Ishikawa (cell line): Measurements from ENCODE around the gene SMARCD3.

ENCODE experiments used
- CEBPB ChIP-seq: IDR thresholded peaks from 2 replicates; pipeline ENCODE4 v1.6.1; 2012
- CREB1 ChIP-seq: IDR thresholded peaks from 2 replicates; pipeline ENCODE4 v1.6.1; 2012; ENCODE audit warnings: low read depth
- EGR1 ChIP-seq: IDR thresholded peaks from 2 replicates; pipeline ENCODE4 v1.6.1; 2012
- EP300 ChIP-seq: IDR thresholded peaks from 2 replicates; pipeline ENCODE4 v1.6.1; 2012; ENCODE audit warnings: borderline replicate concordance
- FOXM1 ChIP-seq: IDR thresholded peaks from 2 replicates; pipeline ENCODE4 v1.6.1; 2012; ENCODE audit warnings: low read depth, borderline replicate concordance
- MAX ChIP-seq: IDR thresholded peaks from 2 replicates; pipeline ENCODE4 v1.6.1; 2012
- NFIC ChIP-seq: IDR thresholded peaks from 2 replicates; pipeline ENCODE4 v1.6.1; 2012
- RAD21 ChIP-seq: IDR thresholded peaks from 2 replicates; pipeline ENCODE4 v1.6.1; 2012; ENCODE audit warnings: low read depth
- REST ChIP-seq: IDR thresholded peaks from 2 replicates; pipeline ENCODE4 v1.6.1; 2012; ENCODE audit warnings: low read depth, mild to moderate bottlenecking
- TAF1 ChIP-seq: IDR thresholded peaks from 2 replicates; pipeline ENCODE4 v1.6.1; 2012; ENCODE audit warnings: low read depth, mild to moderate bottlenecking
- TCF12 ChIP-seq: IDR thresholded peaks from 2 replicates; pipeline ENCODE4 v1.6.1; 2012; ENCODE audit warnings: low read depth
- TEAD4 ChIP-seq: IDR thresholded peaks from 2 replicates; pipeline ENCODE4 v1.6.1; 2012
- USF1 ChIP-seq: IDR thresholded peaks from 2 replicates; pipeline ENCODE4 v1.6.1; 2012
- YY1 ChIP-seq: IDR thresholded peaks from 2 replicates; pipeline ENCODE4 v1.6.1; 2012; ENCODE audit warnings: low read depth
- ZBTB7A ChIP-seq: IDR thresholded peaks from 2 replicates; pipeline ENCODE4 v1.6.1; 2012; ENCODE audit warnings: low read depth

SMARCD3 gene

GRCh38 chr7:151251328-151251688, 2.8 kb upstream of the SMARCD3 start:
- TF ChIP-seq MAX (peak; percentile 41; the same call in 1 of the 2 replicates), USF1 (no peak)

DNA sequence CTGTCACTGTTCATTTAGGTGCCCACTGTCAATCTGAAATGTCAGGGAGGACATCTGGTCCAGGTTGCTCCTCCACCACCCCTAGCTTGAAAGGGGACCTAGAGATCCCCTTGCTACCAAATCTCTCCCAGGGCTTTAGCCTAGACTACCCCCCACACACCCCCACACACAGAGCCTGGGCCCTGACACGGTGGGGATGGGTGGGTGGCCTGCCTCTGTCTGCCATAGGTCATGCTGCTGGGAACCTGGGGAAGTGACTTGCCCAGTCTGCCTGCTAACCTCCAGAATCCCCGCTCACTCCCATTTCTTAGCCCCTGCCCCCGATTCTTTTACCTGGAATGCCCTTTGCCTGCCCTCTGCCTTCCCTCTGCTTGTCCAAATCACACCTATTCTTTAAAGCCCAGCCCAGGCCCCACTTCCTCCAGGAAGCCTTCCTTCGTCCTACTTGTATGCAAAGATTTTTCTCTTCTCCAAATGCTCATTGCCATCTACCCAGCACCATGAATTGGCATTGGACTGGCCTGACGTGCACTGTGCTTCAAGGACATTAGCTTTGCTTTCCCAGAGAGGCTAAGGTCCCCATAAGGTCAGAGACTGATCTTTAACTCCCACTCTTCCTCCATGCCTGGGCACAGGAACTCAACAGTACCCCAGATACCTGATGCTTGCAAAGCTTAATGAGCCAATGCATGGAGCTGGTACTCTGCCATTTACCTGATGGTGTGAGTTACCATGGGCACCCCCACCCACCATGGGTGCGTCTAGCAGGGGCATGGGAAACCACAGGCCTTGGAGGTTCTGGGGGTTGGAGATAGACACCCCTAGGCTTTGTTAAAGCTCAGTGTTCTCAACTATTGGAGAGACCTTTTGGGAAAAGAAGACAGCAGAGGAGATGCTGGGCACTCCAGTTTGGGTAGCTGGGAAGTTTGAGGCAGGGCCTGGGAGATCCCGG, 2.0 kb upstream of the SMARCD3 start:
- TF ChIP-seq EP300 (no peak), REST (no peak), RAD21 (no peak), TEAD4 (no peak), ZBTB7A (no peak), EGR1 (no peak)

- TF ChIP-seq TCF12 (no peak), FOXM1 (no peak), REST (no peak), NFIC (no peak)
Observed at GRCh38 chr7:151249732-151250072, 1.2 kb upstream of the SMARCD3 start.

DNA sequence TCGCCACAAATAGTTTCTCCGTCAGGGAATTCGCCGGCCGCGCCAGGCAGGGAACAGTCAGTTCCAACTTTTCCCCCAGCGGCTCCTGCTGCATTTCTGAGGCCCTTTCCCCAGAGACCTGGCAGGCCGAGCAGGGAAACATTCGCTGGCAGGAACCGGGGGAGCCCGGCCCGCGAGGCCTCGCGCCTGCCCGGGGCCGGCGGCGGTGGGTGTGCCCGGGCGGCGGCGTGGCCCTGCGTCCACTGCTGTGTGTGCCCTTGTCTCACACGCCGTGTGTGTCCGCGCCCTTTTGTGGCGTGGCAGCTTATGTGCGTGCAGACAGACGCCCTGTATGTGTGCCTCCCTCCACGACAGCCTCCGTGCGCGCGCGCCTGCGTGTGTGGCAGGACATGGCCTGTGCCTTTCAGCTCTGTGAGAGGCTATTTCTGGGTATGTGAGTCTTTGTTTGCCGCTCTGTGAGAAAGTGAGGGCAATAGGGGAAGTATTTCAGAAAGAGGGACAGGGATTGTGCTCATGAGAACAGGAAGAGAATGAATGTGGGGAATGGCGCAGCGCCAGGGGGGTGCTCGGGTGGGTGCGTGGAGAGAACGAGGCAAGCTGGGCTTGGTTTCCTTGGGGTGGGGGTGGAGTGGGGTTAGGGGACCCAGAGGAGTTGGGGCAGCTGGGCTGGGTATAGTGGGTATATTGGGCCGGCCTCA, 689 bp upstream of the SMARCD3 start:
- TF ChIP-seq NFIC (0 out of 2 replicates have a peak, but pooled peaks have one; percentile 8), MAX (peak; percentile 74), CEBPB (no peak), ZBTB7A (peak; percentile 48), EP300 (no peak), EGR1 (no peak), TAF1 (peak; percentile 41; the same call in 1 of the 2 replicates), YY1 (0 out of 2 replicates have a peak, but pooled peaks have one; percentile 3), CREB1 (no peak)

GRCh38 chr7:151247611-151248345, 716 bp downstream of the SMARCD3 start:
- no peak for TF ChIP-seq EP300
- no peak for TF ChIP-seq TCF12
- TF ChIP-seq ZBTB7A, result no peak
- TF ChIP-seq CREB1, result no peak
- no peak for TF ChIP-seq MAX
- no peak for TF ChIP-seq CEBPB
- no peak for TF ChIP-seq REST
- no peak for TF ChIP-seq NFIC
- no peak for TF ChIP-seq TAF1
- TF ChIP-seq TEAD4, result no peak
- no peak for TF ChIP-seq FOXM1
- TF ChIP-seq EGR1, result no peak
- TF ChIP-seq USF1, result no peak
- no peak for TF ChIP-seq YY1
- TF ChIP-seq RAD21, result no peak
